GM21526 (cell line): Measurements from ENCODE around the gene ALX4.

Source experiments
- ATAC-seq: cut with Tn5 transposase; IDR thresholded peaks from one replicate; pipeline ENCODE4 v1.9.1; 2021; ENCODE audit warnings: moderate library complexity; ENCODE audit not compliant: unreplicated experiment, low FRiP score

ALX4 gene

DNA sequence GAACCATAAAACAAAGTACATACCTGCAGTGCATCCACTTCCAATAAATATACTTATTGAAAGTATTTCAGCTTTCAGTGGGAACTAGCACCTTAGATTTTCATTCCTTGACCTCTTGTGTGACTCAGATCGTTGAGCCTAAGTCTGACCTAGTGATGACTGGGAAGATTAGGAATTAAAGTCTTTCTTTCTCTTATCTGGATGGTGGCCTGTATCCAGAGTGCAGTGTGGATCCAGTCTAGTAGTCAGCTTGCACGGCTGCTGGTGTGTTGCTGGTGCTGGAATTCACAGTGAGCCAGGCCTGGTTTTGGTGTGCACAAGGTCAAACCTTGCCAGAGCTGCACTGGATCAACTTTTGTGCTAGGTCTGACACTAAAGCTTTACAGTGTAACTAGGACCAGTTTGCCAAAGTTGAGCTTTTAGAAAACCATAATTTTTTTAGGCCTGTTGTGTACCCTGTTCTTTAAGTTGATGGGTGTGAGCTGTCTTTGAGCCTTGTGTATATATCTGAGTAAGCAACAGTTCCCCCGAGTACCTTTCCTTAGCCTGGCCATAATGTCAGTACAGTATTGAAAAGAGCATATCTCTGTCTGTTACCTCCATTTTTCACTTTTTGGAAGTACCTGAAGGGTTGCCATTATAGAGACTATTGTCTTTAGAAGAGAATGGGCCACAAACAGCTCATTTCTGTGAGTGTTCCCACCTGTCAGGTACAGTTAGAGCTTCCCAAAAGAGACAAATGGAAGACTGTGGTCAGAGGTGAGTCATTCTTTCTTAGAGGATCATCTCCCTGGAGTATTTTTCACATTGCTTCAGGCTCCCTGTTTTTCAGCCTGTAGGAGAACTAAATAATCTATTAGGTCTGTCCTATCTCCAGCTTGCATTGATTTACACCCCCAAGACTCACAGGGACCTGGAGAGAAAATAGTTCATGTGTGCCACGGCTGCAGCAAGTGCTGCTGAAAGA, 89.8 kb downstream of the ALX4 start:
- ATAC-seq, result no peak

DNA sequence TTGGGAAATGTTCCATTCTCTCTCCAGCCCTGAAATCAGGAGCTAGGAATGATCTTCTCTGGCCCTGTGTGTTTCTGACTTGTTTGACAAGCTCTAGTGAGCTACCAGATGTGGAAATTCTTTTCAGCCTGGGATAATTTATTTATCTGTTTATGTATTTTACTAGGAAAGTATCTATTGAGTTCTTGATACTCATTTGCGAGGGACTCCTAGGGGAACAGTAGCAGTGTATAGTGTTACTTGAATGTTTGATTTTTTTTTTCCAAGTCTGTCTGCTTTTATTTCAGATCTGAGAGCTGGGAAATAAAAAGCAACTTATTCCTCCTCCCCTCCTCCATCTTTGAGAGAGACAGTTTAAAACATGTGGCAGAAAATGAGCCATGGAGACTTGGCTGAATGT, 92.5 kb downstream of the ALX4 start:
- no peak for ATAC-seq

DNA sequence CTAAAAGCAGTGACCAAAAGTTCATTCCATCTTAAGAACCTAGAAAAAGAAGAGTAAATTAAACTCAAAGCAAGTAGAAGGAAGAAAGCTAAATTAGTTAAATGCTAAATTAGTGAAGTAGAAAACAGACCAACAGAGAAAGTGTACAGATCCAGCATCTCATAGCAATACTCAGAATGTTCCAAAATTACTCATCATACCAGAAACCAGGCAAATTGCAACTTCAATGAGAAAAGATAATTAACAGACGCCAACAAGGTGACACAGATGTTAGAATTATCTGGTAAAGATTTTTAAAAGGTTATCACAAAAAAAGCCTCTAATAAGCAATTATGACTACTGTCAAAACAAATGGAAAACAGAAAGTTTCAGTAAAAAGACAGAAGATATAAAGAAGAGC, 96.8 kb downstream of the ALX4 start:
- ATAC-seq, result no peak

DNA sequence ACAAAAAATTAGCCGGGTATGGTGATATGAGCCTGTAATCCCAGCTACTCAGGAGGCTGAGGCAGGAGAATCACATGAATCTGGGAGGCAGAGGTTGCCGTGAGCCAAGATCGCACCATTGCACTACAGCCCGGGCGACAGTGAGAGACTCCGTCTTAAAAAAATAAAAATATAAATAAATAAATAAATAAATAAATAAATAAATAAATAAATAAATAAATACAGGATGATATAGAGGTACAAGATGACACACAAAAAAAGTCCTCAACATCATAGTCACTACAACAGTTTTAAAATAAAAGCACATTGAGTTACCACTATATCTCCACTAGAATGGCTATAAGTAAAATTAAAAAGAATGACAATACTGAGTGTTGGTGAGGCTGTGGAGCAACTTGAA, 97.8 kb downstream of the ALX4 start:
- no peak for ATAC-seq
